GM23248 (cell line): ENCODE data around the gene KIF2C. TPM values are rescaled to one million over a fixed set of nuclear protein-coding genes. Genes with fewer than 3 reads are reported as not detected.
"Not testable (repeated sequence)": the region's sequence is repeated elsewhere in the genome, so short reads cannot be mapped to it uniquely, and the experiment has no call there.

Experiments
- DNase-seq: peaks from one replicate; pipeline ENCODE4 v3.0.0-alpha.2; 2015
- H2AFZ ChIP-seq: fragments of 200-600 bp; sonication (generic); 2 replicates; pipeline ENCODE4 v1.6.1; 2016; ENCODE audit warnings: antibody characterized with exemption
- H3F3A ChIP-seq: fragments of 200-600 bp; sonication (generic); 2 replicates; pipeline ENCODE4 v1.6.1; 2016; ENCODE audit warnings: mild to moderate bottlenecking, antibody characterized with exemption, mixed run types; ENCODE audit not compliant: insufficient read depth
- H3K27ac ChIP-seq: fragments of 200-600 bp; sonication (generic); 2 replicates; pipeline ENCODE4 v1.5.1; 2016; ENCODE audit warnings: mild to moderate bottlenecking
- H3K27me3 ChIP-seq: fragments of 200-600 bp; sonication (generic); replicated peaks from 2 replicates; pipeline ENCODE4 v1.6.1; 2016; ENCODE audit warnings: mild to moderate bottlenecking; ENCODE audit not compliant: insufficient read depth
- H3K36me3 ChIP-seq: fragments of 200-600 bp; sonication (generic); 2 replicates; pipeline ENCODE4 v1.6.1; 2016; ENCODE audit warnings: low read depth, mild to moderate bottlenecking
- H3K4me1 ChIP-seq: fragments of 200-600 bp; sonication (generic); 2 replicates; pipeline ENCODE4 v1.6.1; 2016; ENCODE audit warnings: mild to moderate bottlenecking; ENCODE audit not compliant: insufficient read depth
- H3K4me2 ChIP-seq: fragments of 200-600 bp; sonication (generic); one replicate; pipeline ENCODE4 v1.6.1; 2016; ENCODE audit warnings: mild to moderate bottlenecking; ENCODE audit not compliant: unreplicated experiment
- H3K4me3 ChIP-seq: fragments of 200-600 bp; sonication (generic); 2 replicates; pipeline ENCODE4 v1.5.1; 2016; ENCODE audit warnings: mild to moderate bottlenecking
- H3K79me2 ChIP-seq: fragments of 200-600 bp; sonication (generic); 2 replicates; pipeline ENCODE4 v1.6.1; 2016; ENCODE audit warnings: mild to moderate bottlenecking; ENCODE audit not compliant: insufficient read depth
- H3K9ac ChIP-seq: fragments of 200-600 bp; sonication (generic); 2 replicates; pipeline ENCODE4 v1.6.1; 2016; ENCODE audit warnings: mild to moderate bottlenecking
- H3K9me2 ChIP-seq: fragments of 200-600 bp; sonication (generic); 2 replicates; pipeline ENCODE4 v1.6.1; 2016; ENCODE audit warnings: mixed run types, mild to moderate bottlenecking, moderate library complexity; ENCODE audit not compliant: insufficient read depth
- H3K9me3 ChIP-seq: fragments of 200-600 bp; sonication (generic); one replicate; pipeline ENCODE4 v1.6.1; 2017; ENCODE audit warnings: low read depth
- H4K20me1 ChIP-seq: fragments of 200-600 bp; sonication (generic); 2 replicates; pipeline ENCODE4 v1.6.0; 2016; ENCODE audit not compliant: insufficient read depth
- EZH2 ChIP-seq: fragments of 200-600 bp; sonication (generic); IDR thresholded peaks from 2 replicates; pipeline ENCODE4 v1.6.1; 2018; ENCODE audit warnings: antibody characterized with exemption, mild to moderate bottlenecking; ENCODE audit not compliant: insufficient read depth, poor library complexity, severe bottlenecking
- EZH2phosphoT487 ChIP-seq: fragments of 200-600 bp; sonication (generic); IDR thresholded peaks from 2 replicates; pipeline ENCODE4 v1.6.1; 2018; ENCODE audit warnings: antibody characterized with exemption, moderate library complexity, mild to moderate bottlenecking, low read depth; ENCODE audit not compliant: insufficient read depth
- WGBS, 2 experiments: methylation state at CpG; one replicate each; pipeline ENCODE4 v1.1.6; 2015 to 2017; ENCODE audit warnings: low lambda C conversion rate in 2 of 2, low coverage in 1 of 2; ENCODE audit errors: missing lambda C conversion rate in 2 of 2; 5-methylcytosine and 5-hydroxymethylcytosine counted together
- in situ Hi-C: fragments of 300-500 bp; cut with MboI; formaldehyde crosslinking; loops from 2 replicates; pipeline ENCODE4 v1.15.0; 2020
- polyA plus RNA-seq: library from polyadenylated mRNA; unstranded; fragments of >200 nt; fragmentation: Nextera tagmentation; extraction: Ambion mirVana; gene quantifications from 2 replicates; pipeline ENCODE4 v1.2.1, GENCODE V29; 2016
- total RNA-seq: library from RNA; depleted of rRNA; stranded (reverse); fragments of >200 nt; shearing (Covaris generic); gene quantifications from 2 replicates; pipeline ENCODE4 v1.2.3, GENCODE V29; 2014

KIF2C gene
- total and polyA plus RNA-seq, 2 experiments from 2014 or later, result 16.4 to 16.9 TPM

GRCh38 chr1:44743211-44743610 is 3.6 kb downstream of the KIF2C start:
- Histone ChIP-seq H3F3A (no peaks in the 10 kb centered on the region), H3K9me3 (no peaks in the 10 kb centered on the region), H3K4me3 (no peak overlapping the region), H3K9me2 (no peaks in the 10 kb centered on the region), H3K36me3 (no peaks in the 10 kb centered on the region), H3K27ac (no peak overlapping the region), H3K4me2 (no peak overlapping the region), H3K27me3 (no peaks in the 10 kb centered on the region), H4K20me1 (no peaks in the 10 kb centered on the region), H2AFZ (peak overlapping the region; percentile 64; the same call in 1 of the 2 replicates), H3K79me2 (peaks cover 69% of the 10 kb centered on the region), H3K4me1 (peaks cover 12% of the 10 kb centered on the region; the same call in 1 of the 2 replicates), H3K9ac (no peak overlapping the region; the same call in 1 of the 2 replicates)
- TF ChIP-seq EZH2, result no peak
- TF ChIP-seq EZH2phosphoT487, result no peak
- in situ Hi-C loops, result no loop called here
- DNase-seq, result peak; percentile 24
- 95% methylated on average over 1 of the region's 1 CpG for WGBS, 2 experiments

- H3K27ac ChIP-seq, result no peak overlapping the region
- H3F3A ChIP-seq, result no peaks in the 10 kb centered on the region
- no peak for TF ChIP-seq EZH2phosphoT487
- TF ChIP-seq EZH2, result no peak
- no peak for DNase-seq
- H3K79me2 ChIP-seq, result peaks cover 37% of the 10 kb centered on the region
- no peak overlapping the region for H3K9ac ChIP-seq
- H3K4me3 ChIP-seq, result no peak overlapping the region
- H3K4me2 ChIP-seq, result no peak overlapping the region
- 0 out of 2 replicates have a peak, but pooled peaks cover under 1% of the 10 kb centered on the region for H3K4me1 ChIP-seq
- no peaks in the 10 kb centered on the region for H3K36me3 ChIP-seq
- in situ Hi-C loops, result no loop called here
- 73 to 79% methylated on average over 3 of the region's 3 CpGs for WGBS, 2 experiments
- no peaks in the 10 kb centered on the region for H3K27me3 ChIP-seq
- no peak overlapping the region for H2AFZ ChIP-seq
- no peaks in the 10 kb centered on the region for H3K9me2 ChIP-seq
- H3K9me3 ChIP-seq, result no peaks in the 10 kb centered on the region
- H4K20me1 ChIP-seq, result no peaks in the 10 kb centered on the region
Observed at GRCh38 chr1:44747878-44748277, 8.2 kb downstream of the KIF2C start.

- no peaks in the 10 kb centered on the region for H3F3A ChIP-seq
- no peak for DNase-seq
- no peaks in the 10 kb centered on the region for H3K36me3 ChIP-seq
- H3K27me3 ChIP-seq, result no peaks in the 10 kb centered on the region
- no peak overlapping the region for H3K4me2 ChIP-seq
- no peaks in the 10 kb centered on the region for H3K9me2 ChIP-seq
- WGBS, 2 experiments, result 98 to 100% methylated on average over 2 of the region's 2 CpGs
- H3K4me1 ChIP-seq, result no peaks in the 10 kb centered on the region
- no peak overlapping the region for H2AFZ ChIP-seq
- TF ChIP-seq EZH2phosphoT487 (no peak), EZH2 (no peak)
- no peaks in the 10 kb centered on the region for H3K79me2 ChIP-seq
- no peak overlapping the region for H3K9ac ChIP-seq
- H3K9me3 ChIP-seq, result no peaks in the 10 kb centered on the region
- no peaks in the 10 kb centered on the region for H4K20me1 ChIP-seq
- no peak overlapping the region for H3K4me3 ChIP-seq
- no peak overlapping the region for H3K27ac ChIP-seq
- in situ Hi-C loops, result no loop called here
Observed at GRCh38 chr1:44757420-44757819, 17.8 kb downstream of the KIF2C start.

- TF ChIP-seq EZH2 (no peak), EZH2phosphoT487 (no peak)
Observed at GRCh38 chr1:44759077-44759476, 19.4 kb downstream of the KIF2C start.

GRCh38 chr1:44760876-44761275 is 21.2 kb downstream of the KIF2C start:
- Histone ChIP-seq H3F3A (no peaks in the 10 kb centered on the region), H3K79me2 (no peaks in the 10 kb centered on the region), H3K9me3 (no peaks in the 10 kb centered on the region), H3K36me3 (no peaks in the 10 kb centered on the region), H3K4me3 (no peak overlapping the region), H2AFZ (no peak overlapping the region), H3K4me2 (no peak overlapping the region), H3K27ac (no peak overlapping the region), H3K9me2 (no peaks in the 10 kb centered on the region), H4K20me1 (no peaks in the 10 kb centered on the region), H3K9ac (no peak overlapping the region), H3K27me3 (no peaks in the 10 kb centered on the region), H3K4me1 (no peaks in the 10 kb centered on the region)
- in situ Hi-C loops, result no loop called here
- TF ChIP-seq EZH2 (no peak), EZH2phosphoT487 (no peak)
- WGBS, 2 experiments, result 79 to 84% methylated on average over 3 of the region's 3 CpGs
- no peak for DNase-seq

More at GRCh38 chr1:44759077-44759476, 19.4 kb downstream of the KIF2C start:
- no peaks in the 10 kb centered on the region for H3K9me3 ChIP-seq
- H3K27ac ChIP-seq, result no peak overlapping the region
- no peak overlapping the region for H3K4me3 ChIP-seq
- no peak overlapping the region for H3K9ac ChIP-seq
- no peaks in the 10 kb centered on the region for H3K9me2 ChIP-seq
- in situ Hi-C loops, result no loop called here
- H3K4me1 ChIP-seq, result no peaks in the 10 kb centered on the region
- H2AFZ ChIP-seq, result no peak overlapping the region
- no peaks in the 10 kb centered on the region for H3F3A ChIP-seq
- no peaks in the 10 kb centered on the region for H3K27me3 ChIP-seq
- 90 to 92% methylated on average over 11 of the region's 11 CpGs for WGBS, 2 experiments
- no peaks in the 10 kb centered on the region for H3K36me3 ChIP-seq
- no peaks in the 10 kb centered on the region for H4K20me1 ChIP-seq
- H3K4me2 ChIP-seq, result no peak overlapping the region
- no peak for DNase-seq
- H3K79me2 ChIP-seq, result no peaks in the 10 kb centered on the region

- H3K36me3 ChIP-seq, H3K4me3 ChIP-seq, H3K9ac ChIP-seq, in situ Hi-C loops, H3K4me2 ChIP-seq, H3K9me2 ChIP-seq, H2AFZ ChIP-seq, H3K27ac ChIP-seq, H3K79me2 ChIP-seq, DNase-seq, H3K27me3 ChIP-seq, H3K9me3 ChIP-seq, H3K4me1 ChIP-seq, H3F3A ChIP-seq, H4K20me1 ChIP-seq: not testable (repeated sequence)
- 98 to 99% methylated on average over 6 of the region's 6 CpGs for WGBS, 2 experiments
Observed at GRCh38 chr1:44766421-44766820, 26.8 kb downstream of the KIF2C start.
